HL-60 (cell line): Measurements from ENCODE around the gene PLXDC2.

Source experiments
- CTCF ChIP-seq: IDR thresholded peaks from one replicate; pipeline ENCODE4 v1.5.1; 2011; ENCODE audit warnings: low read length, control low read depth, inconsistent platforms; ENCODE audit not compliant: insufficient read depth
- GABPA ChIP-seq: IDR thresholded peaks from 2 replicates; pipeline ENCODE4 v1.6.1; 2012; ENCODE audit warnings: low read depth
- POLR2AphosphoS5 ChIP-seq: IDR thresholded peaks from 2 replicates; pipeline ENCODE4 v1.6.1; 2012; ENCODE audit warnings: low read depth
- REST ChIP-seq: IDR thresholded peaks from 2 replicates; pipeline ENCODE4 v1.6.1; 2012; ENCODE audit warnings: low read depth; ENCODE audit not compliant: insufficient replicate concordance
- SPI1 ChIP-seq: IDR thresholded peaks from 2 replicates; pipeline ENCODE4 v1.6.1; 2012; ENCODE audit warnings: low read depth, mild to moderate bottlenecking, borderline replicate concordance

- TF ChIP-seq CTCF = no peak
- TF ChIP-seq POLR2AphosphoS5 = no peak
- no peak for TF ChIP-seq GABPA
- TF ChIP-seq REST = no peak
- no peak for TF ChIP-seq SPI1
Observed at GRCh38 chr10:19782430-19783089, 33.7 kb upstream of the PLXDC2 start.
